ENCODE results near the gene AKNA.

Gene AKNA

DNA sequence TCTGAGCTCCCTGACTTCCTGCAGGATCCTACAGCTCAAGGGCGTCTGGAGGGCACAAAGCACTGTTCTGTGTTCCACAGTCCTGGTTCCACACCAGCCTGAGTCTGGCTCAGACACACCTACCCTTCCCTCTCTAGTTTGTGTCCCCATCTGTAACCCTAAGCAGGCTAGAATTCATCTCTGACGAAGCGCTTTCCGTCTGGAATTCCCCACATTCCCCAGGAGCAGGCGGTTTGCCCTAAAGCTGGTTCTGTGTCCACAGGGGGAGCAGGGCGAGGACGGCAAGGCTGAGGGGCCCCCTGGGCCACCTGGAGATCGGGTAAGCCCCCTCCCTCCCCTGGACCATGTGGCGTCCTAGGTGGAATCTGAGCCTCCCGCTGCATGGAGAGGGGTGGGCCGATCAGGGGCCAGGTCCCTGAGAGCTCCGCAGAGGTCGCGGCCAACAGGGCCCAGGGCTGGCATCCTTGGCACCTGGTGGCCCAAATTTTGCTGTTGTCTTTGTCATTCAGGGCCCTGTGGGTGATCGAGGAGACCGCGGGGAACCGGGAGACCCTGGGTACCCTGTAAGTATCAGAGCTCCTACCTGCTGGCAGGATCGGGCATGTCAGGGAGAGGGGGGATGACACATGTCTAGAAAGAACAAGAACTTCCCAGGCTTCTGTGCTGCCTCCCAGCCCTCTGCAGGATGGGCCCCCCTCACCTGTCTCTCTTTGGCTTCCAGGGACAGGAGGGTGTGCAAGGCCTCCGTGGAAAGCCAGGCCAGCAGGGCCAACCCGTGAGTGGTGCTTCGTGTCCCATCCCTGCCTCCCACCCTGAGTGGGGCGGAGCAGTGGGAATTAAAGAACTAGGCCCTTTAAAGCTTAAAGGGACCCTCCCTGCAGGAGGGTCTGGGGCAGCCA lies 99.3 kb downstream of the AKNA start:
- no peak for DNase-seq (ENCODE audit: low read depth in 1 of 2, low spot score in 1 of 2)

DNA sequence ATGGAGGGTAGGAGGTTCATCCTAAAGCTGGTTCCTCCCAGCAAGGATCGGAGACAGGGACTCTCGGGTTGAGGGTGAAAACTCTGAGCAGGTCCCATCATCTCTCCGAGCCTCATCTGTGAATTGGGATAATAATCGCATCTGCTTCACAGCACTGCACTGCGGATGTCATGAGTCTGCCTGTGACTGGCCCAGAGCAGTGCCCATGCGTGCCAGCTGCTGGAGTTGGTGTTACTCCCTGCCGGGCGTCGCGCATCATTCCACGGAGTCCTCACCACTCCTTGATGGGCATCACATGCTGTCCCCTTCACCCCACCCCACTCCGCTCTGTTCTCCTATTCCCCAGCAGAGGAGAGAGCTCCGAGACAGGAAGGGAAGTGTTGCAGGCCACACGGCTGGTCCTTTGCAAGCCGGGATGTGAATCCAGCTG lies 100.0 kb downstream of the AKNA start:
- no peak for DNase-seq (ENCODE audit: low read depth in 1 of 2, low spot score in 1 of 2)

DNA sequence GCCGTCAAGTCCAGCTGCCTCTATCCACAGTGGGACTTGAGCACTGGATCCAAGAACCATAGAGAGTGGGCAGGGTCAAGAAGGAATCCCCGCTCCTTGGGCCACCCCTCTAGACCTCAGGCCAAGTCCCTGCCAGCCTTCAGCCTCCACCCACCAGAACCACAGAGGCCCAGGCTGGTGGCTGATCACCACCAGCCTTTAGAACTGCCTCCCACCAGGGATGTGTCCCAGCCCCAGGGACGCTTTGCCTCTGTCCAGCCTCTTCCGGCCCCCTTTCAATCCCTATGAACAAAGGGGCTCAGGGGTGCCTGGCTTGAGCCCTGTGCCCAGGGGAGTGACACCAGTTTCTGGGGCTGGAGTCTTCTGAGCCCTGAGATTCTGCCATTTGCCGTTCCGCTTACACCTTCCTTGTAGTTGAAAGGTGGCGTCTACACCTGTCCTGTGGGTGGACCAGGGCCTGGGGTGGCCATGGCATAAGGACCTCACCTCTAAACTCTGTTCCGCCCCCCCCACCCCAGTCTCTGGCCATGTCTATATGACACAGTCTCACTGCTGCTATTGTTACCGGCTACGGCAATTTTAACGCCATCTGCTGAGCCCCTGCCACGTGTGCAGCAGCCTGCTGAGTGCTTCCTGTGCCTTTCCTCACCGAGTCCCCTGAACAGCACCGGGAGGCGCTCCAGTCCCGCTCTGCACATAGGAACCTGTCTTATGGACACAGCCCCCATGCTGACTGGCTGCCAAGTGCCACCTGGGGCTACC lies 100.6 kb downstream of the AKNA start:
- DNase-seq (ENCODE audit: low read depth in 1 of 2, low spot score in 1 of 2) = no peak

DNA sequence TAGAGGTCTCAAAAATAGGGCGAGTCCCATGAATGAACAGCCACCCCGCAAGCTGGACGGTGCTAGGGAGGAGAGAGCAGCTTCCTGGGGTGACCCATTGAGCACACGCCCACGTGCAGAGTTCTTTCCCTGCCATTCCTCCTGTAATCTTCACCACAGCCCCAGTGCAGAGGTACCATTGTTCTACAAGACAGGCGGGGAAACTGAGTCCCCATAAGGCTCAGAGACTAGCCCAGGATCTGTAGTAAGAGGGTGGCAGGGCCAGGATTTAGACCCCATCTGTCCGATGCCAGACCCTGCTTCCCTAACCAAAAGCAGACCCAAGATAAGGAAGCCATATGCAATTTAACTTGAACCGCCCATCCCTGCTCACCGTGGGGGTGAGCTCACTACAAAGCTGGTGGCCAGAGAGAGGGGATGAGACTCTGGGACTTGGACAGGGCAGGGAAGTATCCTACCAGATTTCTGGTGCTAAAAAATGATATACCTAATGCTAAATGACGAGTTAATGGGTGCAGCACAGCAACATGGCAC lies 101.6 kb downstream of the AKNA start:
- no peak for DNase-seq (ENCODE audit: low read depth in 1 of 2, low spot score in 1 of 2)

DNA sequence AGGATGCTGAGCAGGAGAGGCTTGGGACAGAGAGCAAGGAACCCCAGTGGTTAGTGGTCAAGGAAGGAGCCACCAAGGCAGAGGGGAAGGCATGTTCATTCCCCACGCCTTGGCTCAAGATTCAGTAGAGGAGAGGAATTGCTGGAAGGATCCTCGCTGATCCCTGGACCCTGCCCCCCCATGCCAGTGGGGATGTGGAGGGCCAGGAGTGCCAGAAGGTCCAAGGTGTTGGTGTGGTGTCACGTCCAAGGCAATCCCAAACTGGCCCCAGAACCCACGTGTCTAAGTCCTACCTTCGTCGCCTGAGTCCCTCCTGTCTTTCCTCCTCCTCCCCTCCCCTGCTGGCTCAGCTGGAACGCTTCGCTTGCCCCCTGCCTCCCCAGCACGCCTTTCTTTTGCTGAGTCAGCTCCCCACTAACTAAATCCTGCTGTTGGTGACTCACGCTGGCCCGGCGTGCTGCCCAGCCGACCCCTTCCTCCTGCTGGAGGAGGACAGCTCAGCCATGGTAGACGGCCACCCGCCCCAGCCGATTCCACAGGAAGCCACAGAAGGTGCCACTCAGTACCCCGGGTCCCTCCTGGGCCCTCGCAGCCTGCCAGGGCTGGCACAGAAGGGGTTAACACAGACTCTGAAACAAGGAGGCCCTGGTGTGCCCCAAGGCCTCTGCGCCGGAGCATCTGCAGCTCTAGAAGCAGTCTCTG lies 102.5 kb downstream of the AKNA start:
- DNase-seq (ENCODE audit: low read depth in 1 of 2, low spot score in 1 of 2) = no peak

DNA sequence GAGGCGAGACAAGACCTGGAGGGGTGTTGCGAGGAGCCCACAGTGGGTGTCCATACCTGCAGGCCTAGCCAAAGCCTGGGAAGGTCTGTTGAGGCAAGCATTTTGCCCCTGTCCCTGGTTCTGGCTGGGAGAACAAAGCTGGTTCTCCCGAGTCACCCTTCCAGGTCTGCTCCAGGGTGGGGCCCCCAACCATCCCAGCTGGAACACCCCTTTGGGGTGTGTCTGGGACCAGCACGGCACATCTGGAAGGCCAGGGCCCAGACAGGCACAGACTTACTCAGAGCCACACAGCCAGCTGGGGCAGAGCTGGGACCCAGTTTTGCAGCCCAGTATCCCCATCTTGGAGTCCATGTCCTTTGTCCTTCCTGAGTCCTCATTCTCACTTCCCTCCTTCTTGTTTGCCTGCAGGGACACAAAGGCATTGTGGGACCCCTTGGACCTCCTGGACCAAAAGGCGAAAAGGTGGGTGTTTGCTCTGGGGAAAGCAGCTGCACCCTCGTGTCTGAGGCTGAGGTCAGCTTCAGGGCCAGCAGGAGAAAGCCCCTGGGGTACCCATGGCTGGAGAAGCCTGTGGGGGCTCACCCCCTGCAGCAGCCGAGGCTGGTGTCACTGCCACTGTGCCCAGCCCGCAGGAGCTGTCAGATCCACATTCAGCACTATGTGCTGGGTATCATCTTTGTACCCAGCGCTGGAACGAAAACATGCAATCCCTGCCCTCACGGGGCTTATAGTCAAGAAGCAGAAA lies 103.3 kb downstream of the AKNA start:
- DNase-seq (ENCODE audit: low read depth in 1 of 2, low spot score in 1 of 2) = no peak

All from activated CD4-positive, alpha-beta T cell treated with anti-CD3 and anti-CD28 coated beads, Interleukin-2, amount 50 U/mL, for 24 hours (primary cell).